GM21515 (cell line): ENCODE measurements around the gene CLEC20A.

ENCODE experiments used
- ATAC-seq: cut with Tn5 transposase; IDR thresholded peaks from one replicate; pipeline ENCODE4 v1.9.1; 2021; ENCODE audit not compliant: unreplicated experiment

CLEC20A gene

DNA sequence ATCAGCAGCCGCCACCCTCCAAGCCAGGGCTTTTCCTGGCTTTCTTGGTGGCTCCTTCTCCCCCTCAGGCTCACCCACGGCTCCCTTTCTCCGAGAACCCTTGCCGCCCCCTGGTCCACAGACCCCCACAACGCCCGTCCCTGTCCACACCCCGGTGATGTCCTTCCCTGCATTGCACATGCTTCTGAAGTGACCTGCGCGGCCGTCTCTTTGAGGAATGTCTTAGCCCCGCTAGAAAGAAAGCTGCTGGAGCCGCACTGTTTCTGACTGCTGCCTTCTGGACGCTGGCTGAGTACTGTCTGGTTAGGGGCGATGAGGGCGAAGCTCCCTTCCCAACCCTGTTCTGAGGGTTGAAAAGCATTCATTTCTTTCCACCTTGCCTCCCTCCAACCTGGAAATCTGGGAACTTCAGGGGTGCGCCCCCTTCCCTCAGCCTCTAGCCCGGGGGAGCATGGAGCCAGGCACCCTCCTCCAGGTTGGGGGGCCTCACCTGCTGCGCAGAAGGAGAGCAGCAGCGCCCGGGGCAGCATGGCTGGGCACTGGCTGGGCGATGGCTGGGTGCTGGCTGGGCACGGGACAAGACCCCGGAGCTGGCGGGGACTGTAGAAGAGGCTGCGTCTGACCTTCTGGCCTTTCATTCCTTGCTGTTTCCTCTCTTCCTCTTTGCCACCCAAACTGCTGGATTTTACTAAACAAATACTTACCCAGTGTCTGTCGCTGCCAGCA lies at the start of gene CLEC20A:
TSS of gene CLEC20A (minus strand) at position 555 of the 726 bp plus-strand sequence. CDS start at position 530, 25 bp downstream.
- no peak for ATAC-seq

DNA sequence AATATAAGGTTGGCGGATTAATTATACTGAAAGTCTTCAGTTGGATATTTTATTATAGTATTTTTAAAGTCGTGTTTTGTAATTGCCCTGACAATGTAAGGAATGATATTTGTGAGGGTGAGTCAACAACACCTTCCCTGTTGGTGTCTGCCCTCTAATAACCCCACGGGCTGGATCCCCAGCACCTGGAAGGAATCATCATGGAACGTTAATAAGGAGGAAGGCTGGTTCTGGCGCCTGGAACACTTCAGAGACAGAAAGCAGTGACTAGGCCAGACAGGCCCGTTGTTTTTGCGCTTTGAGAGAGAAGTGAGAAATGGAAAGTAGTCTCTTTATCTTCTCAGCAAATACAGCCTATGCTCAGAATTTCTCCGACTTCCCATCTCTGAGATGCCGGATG lies 47.8 kb upstream of the CLEC20A start:
- no peak for ATAC-seq

DNA sequence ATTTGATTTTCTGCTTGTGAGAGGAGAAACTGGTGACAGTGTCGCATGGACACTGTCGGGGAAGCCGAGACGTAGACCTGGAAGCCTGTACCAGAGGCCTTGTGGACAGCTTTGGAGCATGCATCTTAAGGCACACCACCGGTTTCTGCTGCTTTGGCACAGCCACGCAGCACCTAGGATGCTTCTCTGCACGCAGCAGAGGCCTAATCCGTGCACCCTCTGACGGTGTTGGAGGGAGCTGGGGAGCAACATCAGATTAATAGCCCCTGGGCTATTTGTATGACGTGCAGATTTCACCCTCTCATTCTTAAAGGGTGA lies 46.5 kb upstream of the CLEC20A start:
- peak; percentile 37 for ATAC-seq

DNA sequence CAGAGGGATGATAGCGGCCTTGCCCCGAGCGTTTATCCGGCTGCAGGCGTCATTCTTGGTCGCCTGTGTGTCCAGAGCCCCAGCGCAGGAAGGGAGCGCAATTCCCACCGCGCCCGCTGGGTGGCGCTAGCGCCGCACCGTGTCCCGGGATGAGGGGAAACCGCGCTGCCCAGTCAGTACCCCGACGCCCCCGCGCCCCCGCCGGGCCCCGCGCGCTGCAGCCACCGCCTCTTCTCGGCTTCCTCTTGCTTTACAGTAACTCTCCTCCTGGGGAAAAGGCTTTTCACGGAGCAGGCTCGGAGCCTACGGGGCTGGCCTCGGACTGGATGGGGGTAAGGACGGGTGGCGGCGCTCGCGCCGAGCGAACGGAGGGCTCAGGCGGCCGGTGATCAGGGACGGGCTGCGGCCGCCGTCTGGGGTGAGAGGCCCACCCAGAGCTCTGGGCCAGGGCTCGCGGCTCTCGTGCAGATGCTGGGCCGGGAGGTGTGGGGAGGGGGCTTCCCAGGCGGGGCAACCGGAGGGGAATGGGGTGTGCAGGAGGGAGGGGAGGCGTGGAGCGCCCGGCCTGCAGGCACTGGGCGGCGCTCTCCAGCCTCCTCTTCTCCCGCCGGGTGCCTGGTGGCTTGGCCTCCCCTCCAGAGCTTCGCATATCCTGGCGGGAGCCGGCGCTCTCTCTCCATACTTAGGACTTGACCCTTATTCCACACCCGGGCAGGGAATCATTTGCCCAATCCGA lies 46.0 kb upstream of the CLEC20A start:
- peak; percentile 74 for ATAC-seq

DNA sequence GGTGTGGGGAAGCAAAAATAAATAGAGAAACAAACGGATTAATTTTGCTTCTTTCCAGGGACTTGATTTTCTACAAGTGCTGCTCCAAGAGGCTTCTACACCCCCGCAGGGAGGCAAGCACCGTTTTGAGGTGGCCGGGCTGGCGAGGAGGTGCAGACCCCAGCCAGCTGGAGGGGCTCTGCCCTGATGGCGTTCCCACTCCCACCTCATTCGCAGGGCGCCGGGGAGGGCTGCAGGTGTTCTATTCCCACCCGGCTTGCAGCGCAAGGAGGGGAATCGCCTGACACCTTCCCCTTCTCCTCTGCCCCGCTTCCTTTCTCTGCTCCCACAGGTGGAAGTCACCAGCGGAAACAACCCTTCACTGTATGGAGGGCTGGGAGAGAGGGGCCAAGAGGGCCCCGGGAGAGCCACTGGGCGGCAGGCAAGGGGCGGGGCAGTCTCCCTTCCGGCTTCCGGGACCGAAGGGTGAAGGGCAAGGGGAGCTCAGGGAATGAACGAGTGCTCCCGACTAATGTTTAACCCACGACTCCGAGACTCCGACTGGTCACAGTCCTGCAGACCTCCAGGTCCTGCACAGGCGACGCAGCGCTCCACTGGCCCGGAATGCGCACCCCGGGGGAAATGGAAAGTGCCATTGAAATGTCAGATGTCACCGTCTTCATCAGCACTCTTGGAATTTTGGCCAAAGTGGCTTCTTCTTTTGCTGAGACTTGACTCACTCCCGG lies 45.2 kb upstream of the CLEC20A start:
- ATAC-seq, result peak; percentile 45

DNA sequence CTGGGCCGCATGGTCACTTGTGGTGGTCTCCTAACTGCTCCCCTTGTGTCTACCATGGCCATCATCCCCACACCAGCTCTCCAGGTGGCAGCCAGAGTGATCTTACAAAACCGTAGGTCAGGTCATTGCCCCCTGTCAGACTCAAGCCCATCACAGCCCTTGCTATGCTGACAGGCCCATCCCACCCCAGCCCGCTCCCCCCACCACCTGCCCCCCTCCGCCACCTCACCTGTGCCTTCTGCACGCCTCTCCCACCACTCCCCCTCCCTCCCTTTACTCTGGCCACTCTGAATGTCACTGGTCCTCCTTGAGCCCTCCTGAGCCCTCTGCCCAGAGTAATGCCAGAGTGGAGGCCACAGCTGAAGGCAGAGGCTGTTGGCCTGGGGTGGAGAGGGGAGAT lies 44.6 kb upstream of the CLEC20A start:
- ATAC-seq, result no peak

DNA sequence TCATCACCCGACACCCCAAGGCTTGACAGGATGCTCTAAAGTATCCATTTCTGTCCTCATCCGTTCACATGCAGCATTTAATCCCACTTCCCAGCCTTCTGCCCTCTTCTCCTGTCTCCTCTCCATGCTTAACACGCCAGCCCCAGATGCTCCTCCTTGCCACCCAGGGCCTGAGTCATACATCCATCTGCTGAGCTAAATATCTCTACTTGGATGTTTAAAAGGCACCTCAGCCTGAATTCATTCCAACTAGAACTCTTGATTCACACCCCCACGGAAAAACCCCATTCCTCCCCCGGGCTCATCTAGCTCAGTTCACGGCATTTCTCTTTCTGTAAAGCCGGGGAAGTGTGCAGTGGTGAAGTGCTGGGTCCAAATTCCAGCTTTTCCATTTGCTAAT lies 43.9 kb upstream of the CLEC20A start:
- no peak for ATAC-seq

DNA sequence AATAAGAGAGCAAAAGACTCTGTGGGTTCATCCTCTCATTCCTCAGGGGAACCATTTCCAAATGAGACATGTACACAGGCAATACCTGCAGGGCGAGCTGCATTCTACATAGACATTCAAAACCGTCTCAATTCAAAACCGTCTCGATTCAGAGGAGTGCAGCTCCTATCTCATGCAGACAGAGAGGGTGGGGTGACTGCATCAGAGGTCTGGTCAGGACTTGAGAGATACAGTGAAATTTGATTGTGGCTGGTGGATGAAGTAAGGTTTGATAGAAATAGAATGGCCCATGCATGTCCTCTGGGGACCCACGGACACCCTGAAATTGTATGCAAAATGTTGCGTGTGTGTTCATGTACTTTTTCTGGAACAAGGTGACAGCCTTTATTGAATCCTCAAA lies 43.4 kb upstream of the CLEC20A start:
- no peak for ATAC-seq

DNA sequence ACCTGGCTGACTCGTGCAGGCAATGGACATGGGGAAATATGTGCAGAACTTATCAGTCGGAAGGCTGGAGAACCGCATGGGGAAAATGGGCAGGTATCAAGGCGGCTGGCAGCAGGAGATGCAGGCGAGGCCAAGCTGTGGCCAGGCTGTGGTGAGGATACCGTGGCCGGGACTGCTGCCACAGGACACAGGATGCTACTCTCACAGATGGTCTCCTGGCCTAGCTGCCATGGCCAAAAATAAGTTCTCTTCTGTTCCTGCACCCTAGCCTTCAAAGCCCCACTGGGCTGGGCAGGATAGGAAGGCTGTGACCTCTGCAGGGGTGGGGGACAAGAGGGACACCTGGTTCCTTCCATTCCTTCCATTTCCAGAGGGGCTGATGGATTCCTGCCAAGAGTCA lies 42.5 kb upstream of the CLEC20A start:
- ATAC-seq, result no peak

DNA sequence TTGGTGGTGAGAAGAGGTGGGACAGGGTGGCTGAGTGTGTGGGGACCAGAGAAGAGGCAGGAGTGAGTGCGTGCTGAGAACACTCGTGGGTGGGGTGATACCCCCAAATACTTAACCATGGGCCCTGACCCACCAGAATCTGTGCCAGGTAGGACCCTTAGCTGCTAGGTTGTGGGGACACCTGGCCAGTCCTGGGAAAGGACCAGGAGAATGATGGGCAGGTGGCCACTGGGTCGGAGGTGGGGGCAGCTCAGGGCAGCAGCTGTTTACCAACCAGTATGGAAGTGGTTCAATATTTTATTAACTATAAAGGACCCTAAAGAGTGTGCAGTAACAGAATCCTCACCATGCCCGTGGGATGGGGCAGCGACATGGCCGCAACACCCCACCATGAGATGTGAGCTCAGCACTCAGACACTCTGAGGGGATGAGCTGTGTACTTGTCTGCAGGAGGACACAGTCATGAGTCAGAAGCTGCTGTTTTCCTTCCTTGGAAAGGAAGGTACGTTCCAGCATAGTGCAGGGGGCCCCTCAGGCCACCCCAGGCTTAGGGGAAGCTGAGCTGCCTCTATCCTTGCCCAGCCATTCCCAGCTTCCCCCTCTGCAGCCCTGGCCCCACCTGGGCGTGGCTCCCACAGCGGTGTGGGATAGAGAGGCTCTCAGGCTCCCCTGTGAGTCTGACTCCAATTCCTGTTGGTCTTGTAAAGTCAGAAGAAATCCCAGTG lies 41.6 kb upstream of the CLEC20A start:
- ATAC-seq, result no peak

DNA sequence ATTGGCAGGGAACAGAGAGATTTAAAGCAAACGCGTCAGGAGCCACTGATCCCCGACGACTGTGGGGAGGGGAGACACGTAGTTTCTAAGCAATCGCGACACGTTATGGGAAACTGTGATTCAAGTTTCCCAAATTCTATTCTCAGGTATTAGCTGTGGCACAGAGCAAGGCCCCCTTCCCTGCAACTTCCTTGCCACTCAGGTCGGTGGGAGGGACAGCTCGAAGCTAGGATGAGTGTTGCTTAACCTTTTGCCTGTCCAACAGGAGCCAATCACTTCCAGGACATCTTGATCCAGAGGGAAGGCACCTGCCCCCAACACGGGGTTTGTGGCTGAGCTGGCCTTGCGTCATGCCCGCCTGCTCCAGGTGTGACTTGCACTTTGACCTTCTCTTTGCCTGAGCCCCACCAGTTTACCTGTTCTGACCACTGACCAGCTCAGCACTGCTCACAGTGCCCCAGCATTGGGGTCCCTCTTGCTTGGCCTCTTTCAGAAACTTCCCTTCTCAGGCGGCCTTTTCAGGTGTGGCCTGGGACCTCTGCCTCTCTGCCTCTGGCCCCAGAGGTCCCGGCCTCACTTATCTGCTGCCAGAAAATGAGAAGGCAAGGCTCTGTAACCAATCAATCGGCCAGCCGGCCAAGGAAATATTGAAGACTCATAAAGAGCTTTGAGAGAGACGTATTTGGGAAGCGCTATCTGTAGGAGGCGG lies 40.8 kb upstream of the CLEC20A start:
- ATAC-seq, result no peak

DNA sequence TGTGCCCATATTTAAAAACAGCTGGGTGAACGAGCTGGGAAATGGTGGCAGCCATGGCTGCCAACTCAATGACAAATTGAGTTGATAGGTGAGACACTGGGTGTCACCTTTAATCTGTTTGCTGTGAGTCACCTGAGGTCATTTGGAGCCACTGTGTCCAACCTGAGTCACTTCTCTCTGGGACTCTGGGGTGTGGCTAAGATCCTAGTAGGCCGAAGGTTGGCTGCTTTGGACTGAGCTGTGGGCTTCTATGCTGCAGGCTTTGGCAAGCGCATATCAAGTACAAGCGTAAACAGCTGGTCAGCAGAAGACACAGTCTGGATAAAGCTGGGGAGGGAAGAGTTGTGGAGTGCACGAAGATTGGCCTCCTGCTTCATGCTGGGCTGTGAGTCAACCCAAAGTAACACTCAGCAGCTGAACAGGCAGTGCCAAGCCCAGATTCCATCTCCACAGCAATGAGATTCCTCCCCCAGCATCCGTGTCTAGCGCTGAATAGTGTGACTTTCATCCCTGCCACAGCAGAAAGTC lies 40.1 kb upstream of the CLEC20A start:
- ATAC-seq, result no peak

DNA sequence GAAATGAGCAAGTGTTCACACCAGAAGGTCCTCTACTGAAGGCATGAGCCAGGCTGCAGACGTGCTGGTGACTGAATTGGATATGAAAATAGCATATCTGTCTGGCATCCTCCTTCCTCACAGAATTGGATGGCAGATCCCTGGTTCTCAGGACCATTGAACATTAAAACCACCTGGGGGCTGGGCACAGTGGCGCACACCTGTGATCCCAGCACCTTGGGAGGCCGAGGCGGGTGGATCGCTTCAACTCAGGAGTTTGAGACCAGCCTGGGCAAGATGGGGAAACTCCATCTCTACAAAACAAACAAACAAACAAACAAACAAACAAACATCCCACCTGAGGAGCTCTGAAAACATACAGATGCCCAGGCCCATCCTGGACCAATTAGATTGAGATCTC lies 39.6 kb upstream of the CLEC20A start:
- no peak for ATAC-seq

DNA sequence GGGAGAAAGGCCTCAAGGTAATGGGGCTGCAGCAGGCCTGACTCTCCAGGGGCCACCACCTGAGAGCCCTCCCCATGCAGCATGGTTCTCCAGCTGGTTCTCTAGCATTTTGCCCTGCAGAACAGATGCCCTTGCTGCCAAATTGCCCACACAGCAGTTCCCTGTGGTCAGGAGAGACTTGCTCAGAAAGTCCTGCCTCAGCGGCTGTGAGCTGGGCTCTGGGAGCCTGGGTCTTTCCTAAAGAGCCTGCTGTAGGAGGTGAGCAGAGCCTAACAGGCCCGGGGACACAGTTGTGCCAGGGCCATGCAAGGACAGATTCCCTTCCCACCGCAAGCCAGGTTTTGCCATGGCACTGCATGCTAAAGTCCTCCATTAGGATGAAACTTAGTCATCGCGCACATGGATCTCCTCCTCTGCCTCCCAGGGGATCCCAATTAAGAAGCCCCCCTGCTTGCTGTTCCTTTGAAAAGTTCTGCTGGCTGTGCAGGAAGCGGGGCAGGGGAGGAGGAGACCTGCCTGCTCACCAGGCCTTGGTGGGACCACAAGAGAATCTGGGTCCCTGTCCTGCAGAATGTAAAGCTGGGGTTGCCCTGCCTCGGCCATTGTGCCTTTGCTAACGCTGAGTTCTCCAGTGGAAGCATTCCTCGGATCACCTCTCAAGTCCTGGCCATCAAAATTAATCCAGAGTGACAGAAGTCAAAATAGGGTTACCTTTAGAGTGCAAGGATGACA lies 37.5 kb upstream of the CLEC20A start:
- ATAC-seq, result no peak

DNA sequence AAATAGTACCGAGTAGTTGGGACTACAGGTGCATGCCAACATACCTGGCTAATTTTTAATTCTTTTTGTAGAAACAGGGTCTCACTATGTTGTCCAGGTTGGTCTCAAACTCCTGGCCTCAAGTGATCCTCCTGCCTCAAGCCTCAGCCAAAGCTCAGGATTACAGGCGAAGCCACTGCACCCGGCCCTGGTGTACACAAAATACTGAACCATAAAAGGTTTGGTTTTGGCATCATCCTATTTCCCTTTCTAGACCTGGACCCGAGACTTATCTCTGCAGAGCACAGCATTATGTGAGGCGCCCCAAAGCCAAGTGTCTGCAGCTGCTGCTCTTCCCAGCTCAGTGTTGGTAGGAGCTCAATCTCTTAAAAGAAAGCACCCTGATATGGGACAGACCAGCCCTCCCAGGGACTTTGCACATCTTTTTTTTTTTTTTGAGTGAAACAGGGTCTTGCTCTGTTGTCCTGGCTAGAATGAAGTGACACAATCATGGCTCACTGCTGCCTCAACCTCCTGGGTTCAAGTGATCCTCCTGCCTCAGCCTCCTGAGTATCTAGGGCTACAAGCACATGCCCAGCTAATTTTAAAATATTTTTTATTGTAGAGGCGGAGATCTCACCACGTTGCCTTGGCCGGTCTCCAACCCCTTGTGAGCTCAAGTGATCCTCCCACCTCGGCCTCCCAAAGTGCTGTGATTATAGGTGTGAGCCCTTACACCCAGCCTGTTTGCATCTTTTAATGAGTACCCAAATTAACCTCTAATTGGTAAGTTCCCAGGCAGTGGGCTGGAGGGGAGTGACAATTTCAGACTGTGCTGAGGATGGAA lies 36.6 kb upstream of the CLEC20A start:
- no peak for ATAC-seq

DNA sequence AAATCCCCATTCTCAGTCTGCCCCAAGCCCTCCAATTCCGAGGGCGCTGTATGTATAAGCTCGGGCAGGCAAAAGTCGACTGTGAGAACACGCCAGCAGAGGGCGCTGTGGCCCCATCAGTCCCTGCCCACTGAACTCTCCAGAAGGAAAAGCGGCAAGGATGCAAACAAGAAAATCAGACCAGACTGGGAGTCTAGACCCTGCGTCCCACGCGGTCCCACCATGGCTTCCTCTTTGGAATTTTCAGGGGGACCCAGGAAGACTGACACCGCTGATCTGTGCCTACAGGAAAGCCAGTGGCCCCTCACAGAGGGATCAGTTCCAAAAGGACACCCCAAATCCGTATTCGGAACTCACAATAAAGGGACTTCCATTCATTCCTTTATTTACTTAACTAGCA lies 35.6 kb upstream of the CLEC20A start:
- peak; percentile 89 for ATAC-seq

DNA sequence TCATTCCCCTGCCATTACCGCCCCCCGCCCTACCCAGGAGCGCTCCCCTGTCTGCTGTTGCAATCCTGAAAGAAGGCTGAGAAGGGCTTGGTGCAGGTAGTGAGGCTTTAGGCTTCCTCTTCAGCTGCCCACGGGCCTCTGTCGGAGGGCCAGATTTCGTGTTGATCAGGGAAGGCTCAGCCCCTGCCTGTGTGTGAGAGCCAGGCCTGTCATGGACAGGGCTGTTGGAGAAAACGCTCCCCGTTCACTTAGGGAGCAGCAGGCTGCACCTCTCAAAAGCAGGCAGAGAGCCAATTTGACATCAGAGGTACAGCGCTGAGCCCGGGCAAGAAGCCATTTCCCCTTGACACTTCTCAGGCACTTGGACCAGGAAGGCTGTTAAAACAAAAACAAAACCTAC lies 35.1 kb upstream of the CLEC20A start:
- ATAC-seq, result peak; percentile 21

DNA sequence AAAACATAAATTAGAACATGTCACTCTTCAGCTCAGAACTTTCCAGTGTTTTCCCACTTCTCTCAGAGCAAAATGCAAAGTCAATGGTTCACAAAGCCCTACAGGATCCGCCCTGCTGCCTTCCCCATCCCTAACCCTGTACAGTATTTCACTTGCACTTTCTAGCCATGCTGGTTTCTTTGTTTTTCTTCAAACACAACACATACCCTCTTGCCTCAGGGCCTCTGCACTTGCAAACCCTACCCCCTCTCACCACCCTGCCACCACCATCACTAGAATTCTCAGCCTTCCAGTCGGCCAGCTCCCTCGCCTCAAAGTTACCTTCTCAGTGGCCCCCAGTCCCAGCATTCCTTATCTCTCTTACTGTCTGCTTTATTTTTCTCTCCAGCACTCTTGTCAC lies 33.7 kb upstream of the CLEC20A start:
- ATAC-seq, result no peak

DNA sequence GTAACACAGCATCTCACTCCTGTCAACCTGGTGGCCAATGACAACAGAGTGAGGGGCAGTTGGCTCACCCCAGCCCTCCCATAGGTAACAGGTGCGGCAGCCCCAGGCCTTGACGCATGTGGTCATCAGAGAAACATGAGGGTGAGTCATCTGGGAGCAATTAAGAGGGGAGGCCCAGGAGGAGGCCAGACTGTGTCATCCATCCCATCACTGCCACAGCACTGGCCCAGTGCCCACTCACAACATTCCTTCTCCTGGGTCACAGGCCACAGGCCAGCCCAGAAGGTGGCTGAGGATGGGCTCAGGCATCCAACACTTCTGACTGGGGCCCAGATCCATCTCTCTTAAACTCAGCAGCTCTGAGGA lies 33.3 kb upstream of the CLEC20A start:
- ATAC-seq, result no peak
